Measurements from ENCODE around the gene PDCD4.

The PDCD4 gene

DNA sequence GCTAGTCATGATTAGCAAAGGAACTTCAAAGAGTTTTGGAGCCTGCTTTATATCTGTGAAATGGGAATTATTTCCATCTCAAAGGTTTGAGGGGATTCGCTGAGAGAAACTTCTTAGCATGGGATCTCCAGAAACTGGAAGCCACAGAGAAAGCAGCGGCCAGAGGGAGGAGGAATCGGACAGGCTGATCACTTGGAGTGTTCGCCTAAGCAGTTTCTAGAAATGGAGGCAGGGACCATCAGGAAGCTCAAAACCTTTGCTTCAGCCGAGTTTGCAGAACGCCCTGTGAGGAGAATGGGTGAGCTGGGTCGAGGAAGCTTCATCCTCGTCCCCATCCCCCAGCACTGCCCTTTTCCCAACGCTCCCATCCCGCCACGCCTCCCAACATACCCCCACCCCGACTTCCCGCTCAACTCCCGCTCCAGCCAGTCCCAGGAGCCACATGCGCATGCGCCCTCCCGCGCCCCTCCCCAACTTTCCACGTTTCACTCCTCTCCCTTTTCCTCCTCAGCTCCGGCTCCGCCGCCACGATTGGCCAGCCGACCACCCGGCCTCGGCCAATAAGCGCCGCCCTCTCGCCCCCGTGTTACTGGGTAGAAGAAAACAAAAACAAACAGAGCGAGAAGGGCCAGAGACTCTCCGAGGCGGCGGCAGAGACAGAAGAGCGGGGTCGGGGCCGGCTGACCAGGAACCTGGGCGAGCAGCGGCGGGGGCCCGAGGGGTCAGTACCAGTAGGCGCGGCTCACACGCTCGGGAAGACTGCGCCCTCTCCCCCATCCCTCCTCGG lies at the start of gene PDCD4:
TSS of gene PDCD4 (plus strand) at position 631 of the 787 bp plus-strand sequence. CDS start 4,100 bp downstream, outside the sequence.
- DNase-seq (ENCODE audit: low read depth): peak; percentile 96

- DNase-seq (ENCODE audit: low read depth): no peak
These were observed 49.6 kb upstream of the PDCD4 start for GRCh38 chr10:110822035-110822711.

- no peak for DNase-seq (ENCODE audit: low read depth)
These were observed 48.9 kb upstream of the PDCD4 start for GRCh38 chr10:110822712-110823311.

DNA sequence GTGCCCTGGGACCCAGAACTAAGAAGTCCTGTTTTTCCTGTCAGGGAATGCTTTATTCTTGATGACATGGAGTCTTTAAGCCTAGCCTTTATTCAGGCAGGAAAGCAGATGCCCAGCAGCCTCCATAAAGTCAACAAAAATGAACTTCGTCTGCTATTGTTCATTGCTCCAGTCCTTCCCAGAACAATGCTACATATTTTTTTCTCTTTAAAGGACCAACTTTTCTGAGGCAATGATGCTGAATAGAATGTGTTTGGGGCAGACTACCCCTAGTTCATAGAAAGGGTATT lies 47.6 kb upstream of the PDCD4 start:
- DNase-seq (ENCODE audit: low read depth): no peak

GRCh38 chr10:110824660-110825059 lies 47.1 kb upstream of the PDCD4 start:
- no peak for DNase-seq (ENCODE audit: low read depth)

- no peak for DNase-seq (ENCODE audit: low read depth)
These were observed 46.2 kb upstream of the PDCD4 start for GRCh38 chr10:110825508-110825907.

GRCh38 chr10:110827410-110827809 lies 44.3 kb upstream of the PDCD4 start:
- DNase-seq (ENCODE audit: low read depth): peak; percentile 33

- no peak for DNase-seq (ENCODE audit: low read depth)
These were observed 43.9 kb upstream of the PDCD4 start for GRCh38 chr10:110827875-110828274.

GRCh38 chr10:110828525-110828924 lies 43.2 kb upstream of the PDCD4 start:
- DNase-seq (ENCODE audit: low read depth): no peak

DNA sequence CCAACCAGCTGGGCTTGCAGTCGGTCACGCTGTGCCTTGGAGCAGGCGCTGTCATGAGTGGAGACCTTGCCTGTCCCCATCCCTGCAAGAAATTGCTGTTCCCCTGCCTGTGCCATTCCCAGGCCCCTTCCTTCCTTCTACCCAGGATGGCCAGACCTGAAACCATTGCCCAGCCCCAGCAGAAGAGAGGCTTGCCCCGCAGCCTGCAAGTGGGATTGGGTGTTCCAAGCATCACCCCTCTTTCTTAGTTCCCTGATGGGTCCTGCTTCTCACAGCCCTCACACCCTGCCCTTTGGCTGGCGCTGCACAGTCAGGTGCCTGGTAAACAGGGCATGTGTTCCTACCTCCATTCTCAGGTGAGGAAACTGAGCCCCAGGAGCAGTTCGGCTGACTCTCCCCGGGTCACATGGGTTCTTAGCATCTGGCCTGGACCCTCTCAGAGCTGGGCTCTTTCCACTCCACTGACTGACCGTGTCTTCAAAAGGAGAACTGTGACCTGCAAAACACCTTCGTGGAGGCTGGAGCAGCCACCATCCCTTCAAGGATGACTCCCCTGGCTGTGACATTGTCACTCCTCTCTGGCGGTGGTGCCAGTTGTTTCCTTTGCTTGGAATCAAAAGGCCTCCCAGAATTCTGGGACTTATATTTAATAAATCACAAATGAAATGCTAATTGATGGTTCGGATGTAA lies 41.9 kb upstream of the PDCD4 start:
- no peak for DNase-seq (ENCODE audit: low read depth)

GRCh38 chr10:110833234-110833940 lies 38.3 kb upstream of the PDCD4 start:
- DNase-seq (ENCODE audit: low read depth): no peak

DNA sequence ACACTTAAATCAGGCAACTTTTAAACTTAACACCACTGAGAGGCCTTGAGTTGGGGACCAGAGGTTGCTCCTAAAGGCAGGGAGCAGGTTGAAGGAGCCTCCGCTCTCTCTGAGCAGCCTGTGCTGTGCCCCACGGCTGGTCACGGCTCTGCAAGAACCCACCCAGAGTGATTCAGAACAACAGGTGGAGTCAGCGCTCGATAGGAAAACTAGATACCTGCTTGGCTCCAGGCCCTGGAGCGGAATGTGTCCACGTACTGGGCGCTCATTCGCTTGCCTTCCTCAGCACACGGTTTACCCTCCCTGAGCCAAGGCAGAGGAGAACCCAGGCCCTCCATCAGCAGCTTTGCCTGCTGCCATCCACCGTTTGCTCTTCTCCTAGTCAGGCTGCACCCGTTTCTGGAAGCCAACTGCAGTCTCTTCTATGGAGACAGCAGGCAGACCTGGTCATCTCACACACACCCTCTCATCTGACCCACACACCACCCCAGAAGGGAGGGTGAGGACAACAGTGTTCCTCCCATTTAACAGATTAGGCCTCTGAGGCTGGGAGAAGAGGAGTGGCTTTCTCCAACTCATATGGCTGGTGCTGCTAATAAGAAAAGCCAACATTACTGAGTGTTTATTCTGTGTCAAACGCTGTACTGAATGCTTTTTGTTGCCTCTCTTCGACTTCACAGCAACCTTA lies 37.6 kb upstream of the PDCD4 start:
- no peak for DNase-seq (ENCODE audit: low read depth)

- DNase-seq (ENCODE audit: low read depth): no peak
These were observed 37.0 kb upstream of the PDCD4 start for GRCh38 chr10:110834629-110835301.

DNA sequence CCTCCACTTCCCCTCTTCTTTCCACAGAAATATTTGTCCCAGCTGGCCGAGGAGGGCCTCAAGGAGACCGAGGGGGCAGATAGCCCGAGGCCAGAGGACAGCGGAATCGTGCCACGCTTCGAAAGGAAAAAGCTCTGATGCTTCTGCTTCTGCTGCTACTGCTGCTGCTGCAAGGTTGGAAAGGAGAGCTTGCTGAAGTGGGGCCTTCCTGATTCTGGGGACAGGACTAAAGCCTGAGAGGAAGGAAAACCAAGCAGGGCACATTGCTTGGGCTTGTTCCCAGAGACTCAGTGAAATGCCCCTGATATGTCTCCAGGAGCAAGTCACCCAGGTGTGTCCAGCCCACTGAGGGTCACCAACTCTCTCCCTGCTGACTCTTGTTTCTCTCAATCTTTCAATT lies 35.9 kb upstream of the PDCD4 start:
- no peak for DNase-seq (ENCODE audit: low read depth)

DNA sequence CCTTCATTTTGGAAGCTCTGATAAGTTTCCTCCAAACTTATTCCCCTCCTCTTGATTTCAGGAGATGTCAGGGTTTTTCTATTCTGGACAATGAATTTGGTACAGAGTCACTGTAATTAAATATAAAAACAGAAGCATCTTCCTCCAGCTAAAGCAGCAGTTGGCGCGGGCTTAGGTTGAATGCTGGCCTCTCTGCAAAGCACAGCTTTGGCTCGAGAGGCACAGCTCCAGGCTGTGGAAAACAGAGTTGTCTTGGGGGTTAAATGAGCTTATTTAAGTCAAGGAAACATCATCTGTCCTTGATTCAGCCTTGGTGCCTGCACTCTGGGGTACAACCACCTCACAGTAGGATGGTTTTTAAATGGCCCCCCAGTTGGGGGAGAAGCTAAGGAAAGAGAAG lies 35.0 kb upstream of the PDCD4 start:
- no peak for DNase-seq (ENCODE audit: low read depth)

GRCh38 chr10:110837418-110838171 lies 34.1 kb upstream of the PDCD4 start:
- no peak for DNase-seq (ENCODE audit: low read depth)

DNA sequence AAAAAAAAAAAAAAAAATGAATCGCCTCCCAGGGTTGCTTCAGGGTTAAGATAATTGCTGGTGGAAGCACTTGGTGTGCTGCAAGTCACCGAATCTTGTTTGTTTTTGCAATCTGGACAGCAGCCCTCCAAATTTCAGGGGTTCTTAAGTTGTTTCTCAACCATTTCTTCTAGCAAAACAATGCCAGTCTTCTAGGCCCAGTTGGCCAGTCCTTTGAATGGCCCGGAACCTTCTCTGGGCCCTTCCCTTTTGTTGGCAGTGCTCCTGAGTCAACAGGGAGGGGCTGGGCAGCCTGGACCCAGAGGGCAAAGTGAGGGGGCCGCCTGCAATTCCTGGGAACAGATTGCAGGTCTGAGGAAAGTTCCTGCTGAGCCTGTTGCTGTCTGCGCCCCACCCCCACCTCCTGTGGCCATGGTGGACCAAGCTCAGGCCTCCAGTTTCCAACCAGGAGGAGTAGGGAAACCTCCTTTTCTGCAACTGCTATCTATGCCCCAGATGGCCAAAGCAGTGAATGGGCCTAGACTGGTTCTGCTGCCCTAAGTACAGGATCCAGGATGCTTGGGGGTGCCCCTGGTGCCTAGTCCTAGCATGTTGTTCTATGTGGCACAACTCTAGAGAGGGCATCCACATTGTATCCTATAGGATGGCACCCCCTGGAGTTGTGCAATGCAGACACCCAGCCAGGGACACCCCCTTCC lies 31.4 kb upstream of the PDCD4 start:
- no peak for DNase-seq (ENCODE audit: low read depth)

DNA sequence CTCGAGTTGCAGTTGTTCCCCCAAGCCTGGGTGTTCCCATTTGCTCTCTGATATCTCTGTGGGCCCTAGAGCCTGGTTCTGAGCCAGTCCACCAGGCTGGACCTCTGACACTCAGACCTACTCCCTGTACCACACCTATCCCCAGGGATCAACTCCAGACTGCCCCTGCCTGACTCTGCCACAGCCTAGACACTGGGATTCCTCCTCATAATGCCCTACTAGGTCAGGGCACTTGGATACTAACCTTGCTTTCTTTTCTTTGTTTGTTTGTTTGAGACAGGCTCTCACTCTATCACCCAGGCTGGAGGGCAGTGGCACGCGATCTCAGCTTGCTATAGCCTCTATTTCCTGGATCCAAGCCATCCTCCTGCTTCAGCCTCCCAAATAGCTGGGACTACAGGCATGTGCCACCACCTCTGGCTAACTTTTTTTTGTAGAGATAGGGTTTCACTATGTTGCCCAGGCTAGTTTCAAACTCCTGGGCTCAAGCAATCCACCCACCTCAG lies 30.8 kb upstream of the PDCD4 start:
- DNase-seq (ENCODE audit: low read depth): no peak

- no peak for DNase-seq (ENCODE audit: low read depth)
These were observed 29.9 kb upstream of the PDCD4 start for GRCh38 chr10:110841767-110842267.

Data from stromal cell of bone marrow (primary cell).